Measurements from ENCODE around the gene NDST4. TPM values are rescaled to one million over a fixed set of nuclear protein-coding genes. Genes with fewer than 3 reads are reported as not detected.

Gene NDST4
- total and polyA plus RNA-seq, 2 of the 13 experiments (the other 11 are each of a cell fraction or from before 2014, with no cell fraction given), result not detected

DNA sequence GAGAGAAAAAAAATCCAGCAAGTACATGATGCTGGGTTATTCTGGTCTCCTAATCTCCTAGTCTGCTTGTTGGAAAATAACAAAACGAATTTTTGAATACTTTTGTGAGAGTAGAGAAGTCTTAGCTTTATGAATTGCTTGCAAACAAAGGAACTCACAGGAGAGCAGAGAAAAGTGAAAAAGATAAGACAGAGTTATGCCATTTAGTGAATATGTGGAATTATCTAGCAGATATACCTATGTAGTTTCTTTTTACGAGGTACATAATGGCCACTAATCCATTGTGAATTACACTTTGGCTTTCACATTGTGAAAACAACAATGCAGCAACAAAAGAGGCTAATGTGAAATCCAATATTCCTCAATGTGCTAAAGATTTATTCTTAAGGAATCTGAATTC lies 226.7 kb downstream of the NDST4 start:
- ATAC-seq (no peak), DNase-seq (ENCODE audit: low spot score) (no peak), FAIRE-seq (no peak)
- Histone ChIP-seq H3K9ac (ENCODE audit: insufficient read depth, low read depth, low read length) (no peak overlapping the region), H4K20me1 (ENCODE audit: insufficient read depth, low read length) (no peaks in the 10 kb centered on the region), H3K27ac (ENCODE audit: extremely low read length, insufficient read depth, low read length) (no peak overlapping the region), H3K4me3 (replicated peaks in 1 of 3; ENCODE audit: insufficient read depth in 1 of 3, low read depth in 2 of 3, low read length in 3 of 3) (no peak overlapping the region), H3K79me2 (ENCODE audit: insufficient read depth, low read length) (no peaks in the 10 kb centered on the region), H3K9me3 (ENCODE audit: low read length) (no peaks in the 10 kb centered on the region), H2AFZ (ENCODE audit: low read length) (no peak overlapping the region), H3K36me3 (replicated peaks in 1 of 2; ENCODE audit: control insufficient read depth in 1 of 2, insufficient read depth in 2 of 2, low read length in 2 of 2) (no peaks in the 10 kb centered on the region), H3K4me1 (ENCODE audit: insufficient read depth, low read length) (no peaks in the 10 kb centered on the region), H3K27me3 (ENCODE audit: control insufficient read depth in 1 of 2, insufficient read depth in 2 of 2, low read length in 2 of 2) (no peaks in the 10 kb centered on the region), H3K4me2 (ENCODE audit: low read depth, low read length) (no peak overlapping the region)
- in situ Hi-C loops (cut with HindIII; ENCODE audit: extremely low pct_ligation_motif_present, low pct_unique_long_range_greater_than_20kb) (no loop called here), intact Hi-C loops (cut with micrococcal nuclease; ENCODE audit: unreplicated experiment) (no loop called here)
- CTCF ChIA-PET (ENCODE audit: low intra/inter-chr PET ratio, low total read pairs), result no interaction called here
- POLR2A ChIA-PET, result no interaction called here
- TF ChIP-seq, protein P1, sequence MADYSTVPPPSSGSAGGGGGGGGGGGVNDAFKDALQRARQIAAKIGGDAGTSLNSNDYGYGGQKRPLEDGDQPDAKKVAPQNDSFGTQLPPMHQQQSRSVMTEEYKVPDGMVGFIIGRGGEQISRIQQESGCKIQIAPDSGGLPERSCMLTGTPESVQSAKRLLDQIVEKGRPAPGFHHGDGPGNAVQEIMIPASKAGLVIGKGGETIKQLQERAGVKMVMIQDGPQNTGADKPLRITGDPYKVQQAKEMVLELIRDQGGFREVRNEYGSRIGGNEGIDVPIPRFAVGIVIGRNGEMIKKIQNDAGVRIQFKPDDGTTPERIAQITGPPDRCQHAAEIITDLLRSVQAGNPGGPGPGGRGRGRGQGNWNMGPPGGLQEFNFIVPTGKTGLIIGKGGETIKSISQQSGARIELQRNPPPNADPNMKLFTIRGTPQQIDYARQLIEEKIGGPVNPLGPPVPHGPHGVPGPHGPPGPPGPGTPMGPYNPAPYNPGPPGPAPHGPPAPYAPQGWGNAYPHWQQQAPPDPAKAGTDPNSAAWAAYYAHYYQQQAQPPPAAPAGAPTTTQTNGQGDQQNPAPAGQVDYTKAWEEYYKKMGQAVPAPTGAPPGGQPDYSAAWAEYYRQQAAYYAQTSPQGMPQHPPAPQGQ (CRISPR knock-in tag; IDR thresholded peaks at IDR 0.05; ENCODE audit: borderline replicate concordance), result no peak
- no peak for TF ChIP-seq THAP11 (CRISPR knock-in tag; IDR thresholded peaks at IDR 0.05)
- no peak for TF ChIP-seq GFI1 (CRISPR knock-in tag; IDR thresholded peaks at IDR 0.05; ENCODE audit: borderline replicate concordance)
- no peak for TF ChIP-seq KDM3A (CRISPR knock-in tag; IDR thresholded peaks at IDR 0.05; ENCODE audit: low read depth)
- TF ChIP-seq SOX13 (IDR thresholded peaks at IDR 0.05), result no peak
- no peak for TF ChIP-seq SOX13 (CRISPR knock-in tag; conservative IDR thresholded peaks at IDR 0.05 in 1 of 2, IDR thresholded peaks at IDR 0.05 in 1 of 2)
- TF ChIP-seq ZNF614 (CRISPR knock-in tag; IDR thresholded peaks at IDR 0.05; ENCODE audit: borderline replicate concordance), result no peak
- no peak for TF ChIP-seq RARA (CRISPR knock-in tag; IDR thresholded peaks at IDR 0.05)
- no peak for TF ChIP-seq ARNT (IDR thresholded peaks at IDR 0.05)
- TF ChIP-seq, protein P2, sequence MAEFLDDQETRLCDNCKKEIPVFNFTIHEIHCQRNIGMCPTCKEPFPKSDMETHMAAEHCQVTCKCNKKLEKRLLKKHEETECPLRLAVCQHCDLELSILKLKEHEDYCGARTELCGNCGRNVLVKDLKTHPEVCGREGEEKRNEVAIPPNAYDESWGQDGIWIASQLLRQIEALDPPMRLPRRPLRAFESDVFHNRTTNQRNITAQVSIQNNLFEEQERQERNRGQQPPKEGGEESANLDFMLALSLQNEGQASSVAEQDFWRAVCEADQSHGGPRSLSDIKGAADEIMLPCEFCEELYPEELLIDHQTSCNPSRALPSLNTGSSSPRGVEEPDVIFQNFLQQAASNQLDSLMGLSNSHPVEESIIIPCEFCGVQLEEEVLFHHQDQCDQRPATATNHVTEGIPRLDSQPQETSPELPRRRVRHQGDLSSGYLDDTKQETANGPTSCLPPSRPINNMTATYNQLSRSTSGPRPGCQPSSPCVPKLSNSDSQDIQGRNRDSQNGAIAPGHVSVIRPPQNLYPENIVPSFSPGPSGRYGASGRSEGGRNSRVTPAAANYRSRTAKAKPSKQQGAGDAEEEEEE (CRISPR knock-in tag; IDR thresholded peaks at IDR 0.05; ENCODE audit: borderline replicate concordance), result no peak
- TF ChIP-seq, protein P3, sequence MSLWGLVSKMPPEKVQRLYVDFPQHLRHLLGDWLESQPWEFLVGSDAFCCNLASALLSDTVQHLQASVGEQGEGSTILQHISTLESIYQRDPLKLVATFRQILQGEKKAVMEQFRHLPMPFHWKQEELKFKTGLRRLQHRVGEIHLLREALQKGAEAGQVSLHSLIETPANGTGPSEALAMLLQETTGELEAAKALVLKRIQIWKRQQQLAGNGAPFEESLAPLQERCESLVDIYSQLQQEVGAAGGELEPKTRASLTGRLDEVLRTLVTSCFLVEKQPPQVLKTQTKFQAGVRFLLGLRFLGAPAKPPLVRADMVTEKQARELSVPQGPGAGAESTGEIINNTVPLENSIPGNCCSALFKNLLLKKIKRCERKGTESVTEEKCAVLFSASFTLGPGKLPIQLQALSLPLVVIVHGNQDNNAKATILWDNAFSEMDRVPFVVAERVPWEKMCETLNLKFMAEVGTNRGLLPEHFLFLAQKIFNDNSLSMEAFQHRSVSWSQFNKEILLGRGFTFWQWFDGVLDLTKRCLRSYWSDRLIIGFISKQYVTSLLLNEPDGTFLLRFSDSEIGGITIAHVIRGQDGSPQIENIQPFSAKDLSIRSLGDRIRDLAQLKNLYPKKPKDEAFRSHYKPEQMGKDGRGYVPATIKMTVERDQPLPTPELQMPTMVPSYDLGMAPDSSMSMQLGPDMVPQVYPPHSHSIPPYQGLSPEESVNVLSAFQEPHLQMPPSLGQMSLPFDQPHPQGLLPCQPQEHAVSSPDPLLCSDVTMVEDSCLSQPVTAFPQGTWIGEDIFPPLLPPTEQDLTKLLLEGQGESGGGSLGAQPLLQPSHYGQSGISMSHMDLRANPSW (CRISPR knock-in tag; IDR thresholded peaks at IDR 0.05; ENCODE audit: borderline replicate concordance), result no peak
- TF ChIP-seq SKI (IDR thresholded peaks at IDR 0.05; ENCODE audit: partially characterized antibody), result no peak
- TF ChIP-seq ZNF749 (CRISPR knock-in tag; IDR thresholded peaks at IDR 0.05; ENCODE audit: borderline replicate concordance), result no peak
- no peak for TF ChIP-seq KLF11 (CRISPR knock-in tag; IDR thresholded peaks at IDR 0.05)
- BruUV-seq (replicated peaks), result no TSS peak
- WGBS (ENCODE audit: low lambda C conversion rate), result 0% methylated on average over 2 of the region's 2 CpGs
